HepG2 (cell line): Measurements from ENCODE around the gene UNC5CL. TPM values are rescaled to one million over a fixed set of nuclear protein-coding genes. Genes with fewer than 3 reads are reported as not detected.

Experiments used
- CENPT ChIP-seq: sonication (generic); formaldehyde crosslinking; IDR thresholded peaks from 2 replicates; pipeline ENCODE4 v1.8.0; 2022; ENCODE audit warnings: low read depth, mild to moderate bottlenecking, moderate library complexity, missing genetic modification reagents
- DNMT3B ChIP-seq: conservative IDR thresholded peaks from 2 replicates; pipeline ENCODE4 v1.6.1; 2016; ENCODE audit warnings: missing biosample characterization, control low read depth
- U2AF1 ChIP-seq: fragments of 200-400 bp; formaldehyde crosslinking; optimal IDR thresholded peaks from 2 replicates; pipeline ENCODE3; 2017; ENCODE audit warnings: mild to moderate bottlenecking, low read depth, low read length
- ZBTB1 ChIP-seq: sonication (generic); formaldehyde crosslinking; IDR thresholded peaks from 2 replicates; pipeline ENCODE4 v1.4.0; 2020; ENCODE audit warnings: missing genetic modification reagents, borderline replicate concordance
- ZBTB26 ChIP-seq: IDR thresholded peaks from 2 replicates; pipeline ENCODE4 v1.6.1; 2016; ENCODE audit warnings: missing compliant biosample characterization, missing genetic modification reagents, borderline replicate concordance
- ZNF121 ChIP-seq: sonication (generic); formaldehyde crosslinking; IDR thresholded peaks from 2 replicates; pipeline ENCODE4 v1.5.0; 2020; ENCODE audit warnings: mild to moderate bottlenecking, missing genetic modification reagents
- ZNF446 ChIP-seq: sonication (generic); formaldehyde crosslinking; IDR thresholded peaks from 2 replicates; pipeline ENCODE4 v1.5.0; 2020; ENCODE audit warnings: mild to moderate bottlenecking, missing genetic modification reagents
- ZNF629 ChIP-seq: sonication (generic); formaldehyde crosslinking; conservative IDR thresholded peaks from 2 replicates; pipeline ENCODE4 v1.5.0; 2020; ENCODE audit warnings: missing genetic modification reagents
- polyA plus RNA-seq, 8 experiments: library from polyadenylated mRNA; depleted of rRNA in 3 of 8; stranded (reverse) in 7 of 8; unstranded in 1 of 8; fragments of >200 nt; fragmentation: Illumina TruSeq in 4 of 8; extraction: Trizol in 4 of 8; gene quantifications; 2 replicates each; pipeline versions ENCODE4 v1.2.1 to v1.2.3, GENCODE V29; 2011 to 2016; ENCODE audit warnings: low read depth in 4 of 8, missing spikeins in 1 of 8, mixed read lengths in 1 of 8; ENCODE audit not compliant: insufficient read depth in 1 of 8
- total RNA-seq, 5 experiments: library from RNA; depleted of rRNA; stranded (reverse); fragments of >200 nt; fragmentation: Illumina TruSeq; extraction: Trizol; gene quantifications; 2 replicates each; pipeline ENCODE4 v1.2.3, GENCODE V29; 2016; ENCODE audit warnings: low read depth in 1 of 5
- TF ChIP-seq, protein P1 (sequence below): sonication (generic); formaldehyde crosslinking; IDR thresholded peaks from 2 replicates; pipeline ENCODE4 v1.4.0; 2020; ENCODE audit warnings: missing genetic modification reagents, borderline replicate concordance
- TF ChIP-seq, protein P2 (sequence below): sonication (generic); formaldehyde crosslinking; conservative IDR thresholded peaks from 2 replicates; pipeline ENCODE4 v1.4.0; 2020; ENCODE audit warnings: mild to moderate bottlenecking, missing genetic modification reagents, moderate library complexity
- TF ChIP-seq, protein P3 (sequence below): IDR thresholded peaks from 2 replicates; pipeline ENCODE4 v1.6.1; 2018; ENCODE audit warnings: missing genetic modification reagents, mild to moderate bottlenecking, missing compliant biosample characterization

Gene UNC5CL
- total and polyA plus RNA-seq, 2 of the 13 experiments (the other 11 are each of a cell fraction or from before 2014, with no cell fraction given), result 2.4 to 2.5 TPM

DNA sequence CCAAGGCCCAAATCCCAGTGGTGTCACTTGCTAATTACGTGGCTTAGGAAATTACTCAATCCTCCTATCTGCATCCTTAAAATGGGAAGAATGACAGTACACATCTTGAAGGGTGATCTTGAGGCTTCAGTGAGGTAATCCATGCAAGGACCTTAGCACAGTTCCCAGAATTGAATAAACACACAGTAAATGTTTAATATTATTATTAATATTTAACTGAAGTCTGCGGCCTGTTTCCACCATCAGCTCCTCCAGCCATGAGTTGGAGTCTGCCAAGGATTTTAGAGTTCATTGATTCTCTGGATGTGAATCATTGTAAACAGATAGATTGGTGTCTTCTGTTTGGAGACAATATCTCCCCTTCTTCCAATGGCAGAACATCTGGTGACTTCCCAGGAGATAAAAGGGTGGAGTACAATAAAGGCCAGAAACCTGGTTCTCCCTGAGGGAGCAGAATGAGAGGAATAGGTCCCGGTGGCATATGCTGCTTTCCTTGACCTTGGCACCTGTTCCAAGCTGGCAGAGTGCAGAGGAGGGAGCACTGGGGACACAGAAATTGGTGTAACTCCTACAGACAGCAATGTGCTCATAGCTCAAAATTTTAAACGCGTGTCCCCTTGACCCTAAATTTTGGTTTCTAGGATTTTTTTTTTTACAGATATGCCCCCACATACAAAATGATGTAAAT lies 25.4 kb downstream of the UNC5CL start (continued):
- TF ChIP-seq, protein P1, sequence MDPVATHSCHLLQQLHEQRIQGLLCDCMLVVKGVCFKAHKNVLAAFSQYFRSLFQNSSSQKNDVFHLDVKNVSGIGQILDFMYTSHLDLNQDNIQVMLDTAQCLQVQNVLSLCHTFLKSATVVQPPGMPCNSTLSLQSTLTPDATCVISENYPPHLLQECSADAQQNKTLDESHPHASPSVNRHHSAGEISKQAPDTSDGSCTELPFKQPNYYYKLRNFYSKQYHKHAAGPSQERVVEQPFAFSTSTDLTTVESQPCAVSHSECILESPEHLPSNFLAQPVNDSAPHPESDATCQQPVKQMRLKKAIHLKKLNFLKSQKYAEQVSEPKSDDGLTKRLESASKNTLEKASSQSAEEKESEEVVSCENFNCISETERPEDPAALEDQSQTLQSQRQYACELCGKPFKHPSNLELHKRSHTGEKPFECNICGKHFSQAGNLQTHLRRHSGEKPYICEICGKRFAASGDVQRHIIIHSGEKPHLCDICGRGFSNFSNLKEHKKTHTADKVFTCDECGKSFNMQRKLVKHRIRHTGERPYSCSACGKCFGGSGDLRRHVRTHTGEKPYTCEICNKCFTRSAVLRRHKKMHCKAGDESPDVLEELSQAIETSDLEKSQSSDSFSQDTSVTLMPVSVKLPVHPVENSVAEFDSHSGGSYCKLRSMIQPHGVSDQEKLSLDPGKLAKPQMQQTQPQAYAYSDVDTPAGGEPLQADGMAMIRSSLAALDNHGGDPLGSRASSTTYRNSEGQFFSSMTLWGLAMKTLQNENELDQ (CRISPR knock-in tag), result no peak
- TF ChIP-seq DNMT3B (no peak), CENPT (no peak), ZBTB26 (CRISPR knock-in tag) (no peak), ZBTB1 (CRISPR knock-in tag) (no peak), ZNF121 (no peak), ZNF446 (CRISPR knock-in tag) (no peak), ZNF629 (CRISPR knock-in tag) (peak; percentile 43; the same call in 1 of the 2 replicates), U2AF1 (no peak)
- TF ChIP-seq, protein P2, sequence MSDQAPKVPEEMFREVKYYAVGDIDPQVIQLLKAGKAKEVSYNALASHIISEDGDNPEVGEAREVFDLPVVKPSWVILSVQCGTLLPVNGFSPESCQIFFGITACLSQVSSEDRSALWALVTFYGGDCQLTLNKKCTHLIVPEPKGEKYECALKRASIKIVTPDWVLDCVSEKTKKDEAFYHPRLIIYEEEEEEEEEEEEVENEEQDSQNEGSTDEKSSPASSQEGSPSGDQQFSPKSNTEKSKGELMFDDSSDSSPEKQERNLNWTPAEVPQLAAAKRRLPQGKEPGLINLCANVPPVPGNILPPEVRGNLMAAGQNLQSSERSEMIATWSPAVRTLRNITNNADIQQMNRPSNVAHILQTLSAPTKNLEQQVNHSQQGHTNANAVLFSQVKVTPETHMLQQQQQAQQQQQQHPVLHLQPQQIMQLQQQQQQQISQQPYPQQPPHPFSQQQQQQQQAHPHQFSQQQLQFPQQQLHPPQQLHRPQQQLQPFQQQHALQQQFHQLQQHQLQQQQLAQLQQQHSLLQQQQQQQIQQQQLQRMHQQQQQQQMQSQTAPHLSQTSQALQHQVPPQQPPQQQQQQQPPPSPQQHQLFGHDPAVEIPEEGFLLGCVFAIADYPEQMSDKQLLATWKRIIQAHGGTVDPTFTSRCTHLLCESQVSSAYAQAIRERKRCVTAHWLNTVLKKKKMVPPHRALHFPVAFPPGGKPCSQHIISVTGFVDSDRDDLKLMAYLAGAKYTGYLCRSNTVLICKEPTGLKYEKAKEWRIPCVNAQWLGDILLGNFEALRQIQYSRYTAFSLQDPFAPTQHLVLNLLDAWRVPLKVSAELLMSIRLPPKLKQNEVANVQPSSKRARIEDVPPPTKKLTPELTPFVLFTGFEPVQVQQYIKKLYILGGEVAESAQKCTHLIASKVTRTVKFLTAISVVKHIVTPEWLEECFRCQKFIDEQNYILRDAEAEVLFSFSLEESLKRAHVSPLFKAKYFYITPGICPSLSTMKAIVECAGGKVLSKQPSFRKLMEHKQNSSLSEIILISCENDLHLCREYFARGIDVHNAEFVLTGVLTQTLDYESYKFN, result 0 out of 2 replicates have a peak, but pooled peaks have one; percentile 20
- TF ChIP-seq, protein P3, sequence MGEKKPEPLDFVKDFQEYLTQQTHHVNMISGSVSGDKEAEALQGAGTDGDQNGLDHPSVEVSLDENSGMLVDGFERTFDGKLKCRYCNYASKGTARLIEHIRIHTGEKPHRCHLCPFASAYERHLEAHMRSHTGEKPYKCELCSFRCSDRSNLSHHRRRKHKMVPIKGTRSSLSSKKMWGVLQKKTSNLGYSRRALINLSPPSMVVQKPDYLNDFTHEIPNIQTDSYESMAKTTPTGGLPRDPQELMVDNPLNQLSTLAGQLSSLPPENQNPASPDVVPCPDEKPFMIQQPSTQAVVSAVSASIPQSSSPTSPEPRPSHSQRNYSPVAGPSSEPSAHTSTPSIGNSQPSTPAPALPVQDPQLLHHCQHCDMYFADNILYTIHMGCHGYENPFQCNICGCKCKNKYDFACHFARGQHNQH (CRISPR knock-in tag), result no peak
